NCI-H1436 (cell line): ENCODE measurements around the gene PLXND1.
A peak's percentile ranks its signal among the peaks of the same experiment; 100 is the strongest.
"Not testable (repeated sequence)": the region's sequence is repeated elsewhere in the genome, so short reads cannot be mapped to it uniquely, and the experiment has no call there.

Experiments
- DNase-seq: peaks from one replicate; lab custom pipeline; 2025; lab: John Stamatoyannopoulos, UW

The PLXND1 gene

DNA sequence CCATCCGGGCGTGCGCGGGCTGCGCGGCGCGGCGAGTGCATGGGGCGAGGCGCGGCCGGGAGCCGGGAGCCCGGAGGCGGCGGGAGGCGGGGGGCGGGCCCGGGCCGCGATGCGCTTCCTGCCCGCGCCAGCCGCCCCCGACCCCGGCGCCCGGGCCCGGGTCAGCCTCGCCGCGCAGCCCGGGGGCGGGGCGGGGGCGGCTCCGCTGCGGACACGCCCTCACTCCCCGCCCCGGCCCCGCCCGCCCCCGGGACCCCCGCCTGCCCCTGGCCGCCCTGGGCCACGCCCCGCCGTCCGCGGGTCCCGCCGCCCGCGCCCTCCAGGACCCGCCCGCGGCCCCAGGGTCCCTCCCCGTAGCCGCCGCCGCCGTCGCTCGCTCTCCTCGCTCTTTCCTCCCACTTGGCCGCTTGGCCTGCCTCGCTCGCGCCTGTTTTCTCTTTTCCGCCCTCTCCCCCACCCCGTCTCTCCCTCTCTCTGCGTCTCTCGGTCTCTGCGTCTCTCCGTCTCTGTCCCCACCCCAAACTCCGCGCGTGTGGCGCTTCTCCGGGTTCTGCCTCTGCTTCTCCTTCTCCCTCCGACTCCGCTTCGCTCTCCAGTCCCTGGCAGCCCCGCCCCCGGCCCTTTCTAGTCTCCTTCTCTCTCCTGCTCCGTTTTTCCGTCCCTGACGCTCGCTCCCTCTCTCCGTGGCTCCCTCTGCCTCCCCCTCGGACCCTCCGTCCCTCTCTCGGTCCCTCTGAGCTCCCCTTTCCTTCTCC lies at the start of gene PLXND1:
Gene PLXND1, minus strand, starts transcription at position 41 of the 755 bp plus-strand sequence. Its CDS starts 37 bp downstream, at position 4.
- DNase-seq = peak; percentile 69

DNA sequence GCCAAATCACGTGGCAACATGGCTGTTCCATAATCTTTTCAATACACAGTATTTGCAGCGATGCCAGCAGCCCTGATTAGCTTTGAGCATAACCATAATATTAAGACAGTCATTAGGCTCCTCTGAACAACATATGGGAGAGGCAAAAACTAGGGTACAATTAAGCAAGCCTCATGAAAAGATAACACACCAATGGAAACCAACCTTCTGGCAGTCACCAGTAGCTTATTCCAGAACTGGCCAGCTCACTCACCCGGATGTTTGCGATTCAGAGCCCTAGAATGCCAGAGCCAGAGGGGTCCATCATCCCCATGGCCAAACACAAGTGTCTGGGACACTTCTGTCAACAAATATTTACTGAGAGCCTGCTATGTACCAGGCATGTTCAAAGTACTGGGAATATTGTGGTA lies 48.8 kb upstream of the PLXND1 start:
- no peak for DNase-seq

DNA sequence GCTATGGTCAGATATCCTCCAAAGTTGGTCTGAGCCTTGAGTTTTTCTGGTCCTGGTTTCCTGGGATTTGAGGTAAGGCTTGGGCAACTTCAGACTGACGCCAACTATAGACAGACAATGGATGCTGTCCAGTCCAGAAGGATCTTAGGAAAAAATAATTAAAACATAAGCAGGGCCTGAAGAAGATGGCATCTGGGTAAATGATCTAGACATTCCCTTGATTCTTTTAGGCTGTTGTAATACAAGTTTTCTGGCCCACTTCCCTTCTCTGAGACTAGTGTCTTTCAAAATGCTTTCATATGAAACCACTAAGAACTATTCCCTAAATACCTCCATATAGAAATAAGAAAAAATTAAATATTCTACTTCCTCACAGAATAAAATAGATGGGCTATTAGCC lies 47.7 kb upstream of the PLXND1 start:
- DNase-seq = no peak

DNA sequence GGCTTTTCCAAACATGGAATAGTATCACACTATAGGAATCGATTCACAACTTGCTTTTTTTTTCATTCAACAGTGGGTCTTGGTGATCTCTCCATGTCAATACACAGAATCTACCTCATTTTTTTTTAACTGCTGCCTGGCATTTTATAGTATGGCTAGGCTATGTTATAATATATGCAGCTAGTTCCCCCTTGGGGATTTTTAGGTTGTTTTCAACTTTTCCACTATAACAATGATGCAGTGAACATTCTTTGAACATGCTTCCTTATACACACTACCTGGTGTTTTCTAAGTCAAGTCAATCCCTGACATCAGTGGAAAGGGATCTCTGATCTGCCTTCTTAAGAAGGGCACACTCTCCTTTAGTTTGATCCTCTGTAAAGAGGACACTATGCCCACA lies 46.5 kb upstream of the PLXND1 start:
- no peak for DNase-seq

DNA sequence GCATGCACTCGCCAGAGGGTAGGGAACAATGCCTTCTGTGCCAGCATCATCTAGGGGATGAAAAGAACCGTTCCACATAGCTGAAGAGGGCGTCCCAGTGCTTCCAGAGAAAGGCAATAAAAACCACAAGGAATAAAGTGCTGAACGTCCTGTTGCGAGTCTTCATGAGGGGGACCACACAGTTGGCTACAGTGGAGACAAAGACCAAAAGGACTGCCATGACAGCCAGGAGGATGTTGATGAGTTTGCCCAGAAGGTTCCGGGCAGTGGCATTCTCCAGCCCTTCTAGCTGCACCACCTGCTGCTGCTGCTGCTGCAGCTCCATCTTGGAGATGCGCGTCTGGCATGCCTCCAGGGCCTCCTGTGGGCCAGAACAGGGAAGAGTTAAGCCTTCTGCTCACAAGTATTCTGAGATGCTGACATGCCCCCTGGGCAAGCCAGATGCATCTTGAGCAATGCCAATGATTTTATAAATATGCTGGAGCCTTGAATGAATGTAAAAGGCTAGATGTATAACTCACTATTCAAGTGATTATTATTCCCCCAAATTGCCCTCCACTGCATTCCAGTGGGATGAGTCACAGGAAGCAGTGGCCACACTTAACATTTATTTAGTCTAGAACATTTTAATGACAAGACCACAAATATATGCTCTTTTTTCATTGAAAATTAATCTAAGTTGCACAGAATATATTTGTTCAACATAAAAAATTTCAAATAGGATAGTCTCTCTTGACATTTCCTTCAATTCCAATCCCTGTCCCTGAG lies 45.1 kb upstream of the PLXND1 start:
- DNase-seq = no peak

DNA sequence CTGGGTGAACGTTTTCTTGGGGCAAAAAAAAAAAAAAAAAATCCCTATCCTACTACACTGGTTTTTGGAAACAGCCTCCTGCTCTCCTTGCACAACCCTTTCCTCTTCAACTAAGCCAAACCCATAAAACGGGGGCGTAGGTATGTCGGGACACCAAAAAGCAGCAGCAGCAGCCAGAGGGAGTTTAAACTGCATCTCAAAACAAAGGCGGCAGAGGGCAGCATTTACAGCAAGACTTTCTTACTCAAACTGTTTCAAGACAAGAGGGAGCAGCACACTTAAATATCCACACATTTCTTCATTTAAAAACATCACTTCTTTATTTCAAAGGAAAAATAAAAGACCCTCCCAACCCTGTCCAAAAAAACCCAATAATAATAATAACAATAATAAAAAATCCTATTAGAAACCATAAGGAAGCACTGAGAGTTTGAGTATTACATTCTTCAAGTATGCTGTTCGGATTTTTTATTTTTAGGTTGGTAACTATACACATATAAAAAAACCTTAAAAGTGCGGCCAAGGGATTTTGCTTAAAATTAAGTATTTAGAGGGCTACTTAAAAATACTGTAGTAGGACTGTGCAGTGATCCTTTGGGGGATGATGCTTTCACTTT lies 43.9 kb upstream of the PLXND1 start:
- DNase-seq = peak; percentile 27

DNA sequence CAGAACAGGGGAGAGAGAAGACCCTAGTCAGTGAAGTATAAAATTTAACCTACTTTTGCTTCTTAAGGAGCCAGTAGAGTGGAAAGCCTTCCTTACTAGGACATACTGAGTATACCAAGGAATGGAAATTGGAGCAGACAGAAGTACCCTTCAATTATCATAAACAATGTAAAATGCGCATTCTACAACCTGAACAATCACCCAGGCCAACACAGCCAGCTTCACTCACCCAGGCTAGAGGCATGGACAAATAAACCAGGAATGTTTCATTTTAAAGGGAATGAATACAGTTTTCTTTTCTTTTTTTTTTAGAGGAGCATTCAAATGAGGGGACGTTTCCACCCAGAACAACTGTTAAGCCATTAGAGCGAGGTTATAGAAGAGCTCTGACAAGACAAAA lies 41.9 kb upstream of the PLXND1 start:
- no peak for DNase-seq

GRCh38 chr3:129645286-129645685 lies 38.8 kb upstream of the PLXND1 start:
- DNase-seq = no peak

DNA sequence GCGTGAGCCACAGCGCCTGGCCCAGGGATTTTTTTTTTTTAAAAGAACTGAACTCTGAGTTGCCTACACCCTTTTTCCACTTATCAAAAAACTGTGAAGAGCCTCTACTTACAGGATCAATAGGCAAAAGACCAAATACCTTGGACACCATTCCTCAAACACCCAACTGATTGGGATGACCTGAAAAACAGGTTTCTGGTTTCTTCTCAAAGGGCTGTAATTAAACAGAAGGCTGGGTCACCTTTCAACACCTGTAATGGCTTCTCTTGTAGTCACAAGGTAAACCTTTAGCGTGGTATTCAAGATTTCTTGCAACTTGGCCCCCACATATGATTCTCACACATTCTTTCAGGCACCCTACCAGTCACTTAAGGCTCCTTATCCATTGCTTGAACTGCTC lies 38.4 kb upstream of the PLXND1 start:
- no peak for DNase-seq

GRCh38 chr3:129641567-129642260 lies 35.2 kb upstream of the PLXND1 start:
- not testable (repeated sequence) for DNase-seq

GRCh38 chr3:129640985-129641384 lies 34.5 kb upstream of the PLXND1 start:
- not testable (repeated sequence) for DNase-seq

DNA sequence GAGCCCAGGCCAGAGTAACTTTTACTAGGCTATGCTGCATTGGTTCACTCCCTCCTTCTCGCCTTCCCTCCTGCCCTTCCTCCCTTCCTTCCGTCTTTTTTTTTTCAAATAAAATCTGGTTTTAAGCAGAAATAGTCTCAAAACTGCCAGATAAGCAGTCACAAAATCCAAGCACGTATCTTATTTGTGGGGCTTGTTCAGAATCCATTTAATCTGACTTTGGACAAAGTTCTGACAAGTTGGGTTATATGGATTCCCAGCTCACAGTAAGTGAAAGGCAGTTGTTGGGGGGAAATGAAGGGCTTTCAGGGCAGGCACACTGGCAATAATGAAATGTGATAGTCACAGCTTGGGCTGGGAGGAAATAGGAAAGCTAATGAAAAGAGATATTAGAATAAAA lies 32.0 kb upstream of the PLXND1 start:
- no peak for DNase-seq

DNA sequence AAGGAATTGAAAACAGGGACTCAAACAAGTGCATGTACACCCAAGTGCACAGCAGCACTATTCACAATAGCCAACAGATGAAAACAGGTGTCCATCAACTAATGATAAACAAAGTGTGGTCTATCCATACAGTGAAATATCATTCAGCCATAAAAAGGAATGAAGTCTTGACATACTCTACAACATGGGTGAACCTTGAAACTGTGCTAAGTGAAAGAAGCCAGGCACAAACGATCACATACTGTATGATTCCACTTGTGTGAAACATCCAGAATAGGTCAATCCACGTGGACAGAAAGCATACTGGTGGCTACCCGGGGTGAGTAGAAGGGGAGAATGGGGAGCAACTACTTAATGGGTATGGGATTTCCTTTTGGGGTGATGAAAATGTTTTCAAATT lies 29.6 kb upstream of the PLXND1 start:
- no peak for DNase-seq

DNA sequence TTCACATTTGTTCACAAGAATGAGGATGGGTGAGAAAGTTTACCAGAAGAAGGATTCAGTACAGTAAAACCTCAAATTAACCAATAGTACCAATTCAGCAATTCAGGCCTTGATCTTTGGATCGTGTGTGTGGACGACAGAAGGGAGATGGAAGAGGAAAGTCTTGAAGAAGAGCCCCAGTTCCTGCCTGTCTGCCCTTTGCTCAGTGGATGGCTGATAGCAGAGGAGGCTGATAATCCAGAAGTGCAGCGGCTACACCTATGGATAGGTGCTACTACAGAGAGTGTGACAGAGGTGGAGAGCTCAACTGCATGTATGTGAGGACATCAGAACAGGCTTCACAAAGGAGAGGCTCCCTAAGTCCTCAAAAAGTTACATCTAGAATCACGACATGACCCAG lies 29.2 kb upstream of the PLXND1 start:
- DNase-seq = no peak

GRCh38 chr3:129633751-129634481 lies 27.4 kb upstream of the PLXND1 start:
- no peak for DNase-seq

DNA sequence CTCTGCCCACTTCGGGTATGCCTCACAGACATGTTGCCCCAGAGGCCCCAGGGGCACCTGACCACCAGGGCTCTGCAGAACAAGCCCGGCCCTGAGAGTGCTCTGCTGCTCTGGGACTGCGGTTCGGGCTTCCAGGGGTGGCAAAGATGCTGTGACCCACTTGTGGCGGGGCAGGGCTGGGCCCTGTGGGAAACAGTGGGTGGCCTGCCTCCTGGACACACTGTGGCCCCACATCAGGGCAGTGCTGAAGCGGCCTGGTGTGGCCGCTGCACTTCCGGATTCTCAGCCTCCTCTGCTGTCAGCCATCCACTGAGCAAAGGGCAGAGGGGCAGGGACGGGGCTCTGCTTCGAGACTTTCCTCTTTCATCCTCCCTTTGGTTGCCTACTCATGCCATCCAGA lies 26.5 kb upstream of the PLXND1 start:
- no peak for DNase-seq

DNA sequence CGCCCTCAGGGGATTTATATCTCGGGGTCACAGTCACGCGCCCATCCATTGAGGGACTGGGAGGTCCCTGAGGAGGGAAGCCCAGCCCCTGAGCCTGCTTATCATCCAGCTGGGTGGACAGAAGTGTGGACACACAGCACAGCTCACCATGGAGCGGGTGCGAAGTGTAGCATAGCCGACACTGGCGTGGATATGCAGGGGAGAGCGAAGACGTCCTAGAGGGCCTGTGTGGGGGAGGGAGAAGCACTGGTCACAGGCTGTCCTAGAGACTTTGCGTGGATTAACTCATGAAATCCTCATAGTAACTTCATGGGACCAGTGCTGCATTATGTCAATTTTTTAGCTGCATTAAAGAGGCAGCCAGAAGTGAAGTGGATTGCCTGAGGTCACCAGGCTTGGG lies 26.1 kb upstream of the PLXND1 start:
- DNase-seq = no peak

GRCh38 chr3:129632056-129632455 lies 25.6 kb upstream of the PLXND1 start:
- DNase-seq = no peak

- no peak for DNase-seq
Observed at GRCh38 chr3:129629011-129629410, 22.5 kb upstream of the PLXND1 start.

- DNase-seq = no peak
Observed at GRCh38 chr3:129628169-129628522, 21.7 kb upstream of the PLXND1 start.

DNA sequence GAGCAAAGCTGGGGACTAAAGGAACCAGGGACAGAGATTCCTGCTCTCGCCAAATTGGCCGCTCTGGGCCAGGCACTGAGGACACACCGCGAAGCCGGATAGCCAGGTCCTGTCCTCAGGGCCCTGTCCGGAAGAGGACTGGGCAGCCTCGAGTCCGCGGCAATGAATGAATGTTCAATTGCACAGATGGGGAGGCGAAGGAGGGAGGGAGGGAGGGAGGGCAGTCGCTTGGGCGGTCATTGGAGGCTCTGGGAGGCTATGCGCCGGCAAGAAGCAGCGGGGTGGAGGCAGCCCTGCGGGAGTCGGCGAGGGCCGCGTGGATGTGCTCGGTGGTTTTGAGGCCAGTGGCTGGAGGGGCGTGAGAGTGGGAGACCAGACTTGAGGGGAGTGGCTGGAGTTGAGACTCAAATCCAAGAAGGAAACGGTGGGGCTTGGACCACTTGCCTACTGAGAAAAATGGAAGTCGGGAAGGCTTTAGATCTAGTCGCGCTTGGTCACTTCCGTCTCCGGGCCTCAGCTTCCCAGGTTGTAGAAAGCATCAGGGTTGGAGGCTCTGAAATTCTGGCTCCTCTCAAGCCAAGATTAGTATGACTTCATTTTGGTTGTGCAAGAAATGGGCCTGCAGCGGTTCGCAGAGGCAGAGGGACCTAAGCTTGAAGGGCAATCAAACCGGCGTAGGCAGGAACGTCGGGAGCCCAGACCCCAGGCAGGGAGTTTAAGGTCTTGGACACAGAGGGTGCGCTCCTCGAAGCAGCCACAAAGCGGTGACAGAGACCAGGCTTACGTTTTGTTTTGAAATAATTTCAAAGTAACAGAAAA lies 21.1 kb upstream of the PLXND1 start:
- DNase-seq = peak; percentile 77
